Hematopoietic multipotent progenitor cell treated with erythropoietin and hydrocortisone succinate and interleukin-3 and kit ligand, for 15 days (in vitro differentiated cells): ENCODE measurements around the gene NUP50.

Experiments used
- DNase-seq: peaks from one replicate; pipeline ENCODE4 v3.0.0-alpha.2; 2015; ENCODE audit warnings: low spot score

Gene NUP50

DNA sequence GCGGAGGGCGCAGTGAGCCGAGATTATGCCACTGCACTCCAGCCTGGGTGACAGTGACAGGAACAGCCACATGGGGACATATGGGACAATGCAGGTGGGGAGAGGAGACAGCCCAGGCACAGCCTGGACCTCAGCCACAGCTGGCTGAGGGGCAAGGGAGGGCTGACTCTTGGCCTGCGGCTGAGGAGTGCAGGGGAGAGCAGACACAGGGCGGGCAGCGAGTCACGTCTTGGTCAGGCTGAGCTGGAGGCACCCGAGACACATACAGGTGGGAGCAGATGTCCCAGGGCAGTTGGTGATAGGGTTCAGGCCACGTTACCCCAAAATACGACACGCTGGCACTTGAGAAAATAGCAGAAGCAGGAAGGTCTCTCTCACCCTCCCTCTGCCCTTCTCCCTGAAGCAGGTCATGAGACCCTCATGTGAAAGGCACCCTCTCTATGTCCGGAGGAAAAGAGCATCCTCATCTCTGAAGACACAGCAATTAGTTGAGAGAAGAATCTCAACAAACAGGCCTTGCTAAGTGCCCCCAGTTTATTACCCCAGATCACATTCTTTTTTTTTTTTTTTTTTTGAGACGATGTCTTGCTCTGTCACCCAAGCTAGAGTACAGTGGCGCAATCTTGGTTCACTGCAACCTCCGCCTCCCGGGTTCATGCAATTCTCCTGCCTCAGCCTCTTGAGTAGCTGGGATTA is 66.4 kb downstream of the NUP50 start:
- DNase-seq: no peak

DNA sequence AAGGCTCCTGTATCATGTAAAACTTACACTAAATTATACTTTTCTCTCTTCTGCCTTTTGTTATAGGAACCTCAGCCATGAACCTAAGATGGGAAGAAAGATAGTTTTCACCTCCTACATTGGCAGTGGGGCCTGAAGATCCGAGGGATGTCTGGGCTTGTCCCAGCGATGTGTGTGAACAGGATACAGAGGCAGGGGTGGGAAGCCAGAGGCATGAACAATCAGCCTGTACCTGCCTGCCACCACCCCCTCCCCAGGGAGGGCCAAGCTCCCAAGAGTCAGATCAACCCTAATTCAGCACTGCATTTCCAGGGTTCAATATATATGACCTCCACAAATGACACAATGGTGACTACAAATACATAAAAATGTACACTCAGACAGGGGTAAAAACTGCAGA is 67.6 kb downstream of the NUP50 start:
- DNase-seq: no peak

DNA sequence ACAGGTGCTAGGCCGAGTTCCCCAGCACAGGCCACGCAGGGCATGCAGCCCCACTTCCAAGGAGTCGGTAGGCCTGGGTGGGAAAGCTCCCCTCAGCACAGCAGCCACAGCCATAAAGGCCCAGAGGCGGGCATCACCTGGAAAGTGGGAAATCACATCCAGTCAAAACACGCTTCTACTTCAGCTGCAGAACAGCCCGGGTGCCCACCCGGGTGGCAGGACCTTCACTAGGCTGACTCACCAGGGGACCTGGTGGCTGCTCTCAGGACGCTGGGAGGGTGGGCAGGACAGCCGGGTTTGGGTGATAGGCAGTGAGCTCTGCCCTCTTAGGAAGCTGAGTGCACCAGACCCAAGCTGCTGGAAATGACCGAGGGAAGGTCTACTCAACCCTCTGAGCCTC is 69.7 kb downstream of the NUP50 start:
- DNase-seq: no peak

DNA sequence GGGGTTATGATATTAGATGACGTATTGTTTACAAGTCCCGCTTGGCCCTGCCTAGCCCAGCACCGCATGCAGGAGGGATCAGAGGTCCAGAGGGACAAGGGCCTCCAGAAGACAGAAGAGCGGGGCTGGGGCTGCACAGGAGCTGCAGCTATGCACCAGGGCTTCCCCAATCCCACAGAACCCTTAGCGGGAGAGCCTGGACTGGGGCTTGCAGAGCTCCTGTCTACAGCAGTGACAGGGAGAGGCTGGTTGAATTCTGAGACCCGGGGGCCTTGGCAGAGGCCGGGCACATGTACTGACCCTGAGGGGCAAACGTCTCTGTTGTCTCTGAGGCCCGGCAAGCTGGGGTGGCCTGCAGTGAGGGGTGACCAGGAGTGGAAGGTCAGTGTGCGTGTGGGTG is 70.1 kb downstream of the NUP50 start:
- no peak for DNase-seq

DNA sequence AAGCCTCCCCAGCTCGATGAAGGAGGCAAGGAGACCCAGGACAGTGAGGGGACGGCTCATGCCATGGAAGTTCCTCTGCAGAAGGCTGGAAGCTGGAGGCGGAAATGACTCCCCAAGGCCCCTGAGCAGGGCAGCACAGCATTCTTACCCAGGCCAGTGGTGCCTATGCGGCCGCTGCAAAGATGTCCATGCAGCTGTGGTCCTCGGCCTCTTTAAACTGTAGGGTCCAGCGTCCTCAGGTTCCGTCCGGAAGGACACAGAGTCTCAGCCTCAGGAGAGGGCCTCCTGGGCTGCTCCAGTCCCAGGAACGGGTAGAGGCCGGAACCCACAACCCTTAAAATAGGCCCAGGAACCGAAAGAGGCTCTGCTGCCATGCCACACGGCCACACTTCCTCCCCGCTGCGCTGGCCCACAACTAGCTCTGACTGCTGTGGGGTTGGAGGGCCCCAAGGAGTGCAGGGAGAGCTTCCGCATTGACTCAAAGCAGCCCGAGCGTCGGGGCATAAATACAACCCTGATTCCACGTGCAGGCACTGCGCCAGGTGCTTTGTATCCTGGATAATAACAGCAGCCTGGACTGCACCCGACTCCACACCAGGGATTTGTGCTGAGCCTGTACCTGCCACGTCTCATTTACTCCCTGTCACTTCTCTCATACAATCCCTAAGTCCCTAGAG is 71.5 kb downstream of the NUP50 start:
- DNase-seq: no peak

DNA sequence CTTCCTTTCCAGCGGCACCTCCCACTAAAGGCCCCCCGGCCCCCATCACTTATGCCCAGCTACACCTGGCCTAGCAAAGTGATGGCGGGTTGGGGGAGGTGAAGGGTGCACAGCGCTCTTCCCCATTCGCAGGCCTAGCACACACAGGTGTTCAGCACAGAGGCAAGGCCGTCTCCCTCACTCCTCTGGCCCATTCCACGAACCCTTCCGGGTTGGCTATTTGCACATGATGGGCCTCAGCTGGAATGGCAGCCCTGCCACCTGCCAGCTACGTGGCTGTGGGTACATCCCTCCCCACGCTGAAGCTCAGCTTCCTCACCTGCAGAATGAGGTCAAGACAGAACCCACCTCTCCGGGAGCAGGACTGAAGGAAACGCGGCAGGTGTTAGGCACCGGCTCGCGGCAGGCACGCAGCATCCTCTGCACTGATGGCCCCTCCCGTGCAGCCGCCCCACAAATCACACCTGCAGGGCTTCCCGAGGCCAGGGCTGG is 72.2 kb downstream of the NUP50 start:
- DNase-seq: no peak

DNA sequence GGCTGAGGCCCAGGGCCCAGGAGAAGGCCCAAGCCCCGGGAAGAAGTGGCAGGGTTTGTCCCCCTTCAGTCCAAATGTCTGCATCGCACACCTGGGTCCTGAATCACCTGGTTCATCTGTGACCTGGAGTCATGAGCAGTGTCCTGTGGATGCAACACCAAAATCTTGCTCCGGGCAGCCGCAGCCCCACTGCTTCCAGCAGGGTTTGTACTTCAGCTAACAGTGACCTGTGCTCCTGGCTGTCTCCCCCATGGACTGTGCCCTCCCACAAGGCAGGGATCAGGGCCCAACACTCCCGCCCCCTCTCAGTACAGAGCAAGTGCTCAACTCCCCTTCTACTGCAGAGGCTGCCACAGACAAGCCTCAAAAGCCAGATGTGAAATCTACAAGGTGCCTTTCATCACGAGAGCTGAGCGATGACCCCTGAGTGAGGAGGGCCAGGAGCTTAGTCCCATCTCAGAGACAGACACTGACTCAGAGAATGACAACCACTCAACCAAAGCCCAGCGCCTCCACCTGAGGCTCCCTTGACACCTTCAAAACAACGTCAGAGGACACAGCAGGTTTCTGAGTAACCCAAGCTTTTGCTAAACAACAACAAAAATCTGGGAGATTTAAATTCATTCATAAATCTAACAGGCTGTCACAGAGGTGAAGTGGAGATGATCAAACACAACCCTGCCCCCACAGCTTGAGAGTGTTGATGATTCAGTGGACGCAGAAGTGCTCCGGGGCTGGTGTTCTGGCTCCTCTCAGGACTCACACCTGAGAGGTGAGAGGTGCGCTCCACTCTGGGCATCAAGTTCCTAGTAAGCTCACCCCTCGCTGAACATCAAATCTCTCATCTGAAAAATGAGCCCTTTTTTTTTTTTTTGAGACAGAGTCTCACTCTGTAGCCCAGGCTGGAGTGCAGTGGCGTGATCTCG is 73.6 kb downstream of the NUP50 start:
- no peak for DNase-seq
